ENCODE results near the gene AVEN. TPM values are rescaled to one million over a fixed set of nuclear protein-coding genes. Genes with fewer than 3 reads are reported as not detected.

AVEN gene
- total RNA-seq, 2 experiments from 2014 or later: 6.3 to 13.5 TPM

- Histone ChIP-seq H3K4me2 (ENCODE audit: low read length) (no peak overlapping the region), H3K36me3 (ENCODE audit: insufficient read depth, low read length) (no peaks in the 10 kb centered on the region), H3K9me3 (ENCODE audit: low read length) (no peaks in the 10 kb centered on the region), H3K27ac (ENCODE audit: low read depth, low read length, poor library complexity, severe bottlenecking) (no peak overlapping the region), H4K20me1 (ENCODE audit: insufficient read depth, low read length) (no peaks in the 10 kb centered on the region), H3K9me2 (ENCODE audit: insufficient read depth, low read length) (no peaks in the 10 kb centered on the region), H3K4me3 (ENCODE audit: low read depth, low read length, poor library complexity, severe bottlenecking) (no peak overlapping the region), H2AFZ (ENCODE audit: low read length) (no peak overlapping the region), H3K79me2 (ENCODE audit: insufficient read depth, low read depth, low read length) (no peaks in the 10 kb centered on the region), H3K4me1 (ENCODE audit: insufficient read depth, low read length, poor library complexity, severe bottlenecking) (no peaks in the 10 kb centered on the region)
- TF ChIP-seq, protein P1, sequence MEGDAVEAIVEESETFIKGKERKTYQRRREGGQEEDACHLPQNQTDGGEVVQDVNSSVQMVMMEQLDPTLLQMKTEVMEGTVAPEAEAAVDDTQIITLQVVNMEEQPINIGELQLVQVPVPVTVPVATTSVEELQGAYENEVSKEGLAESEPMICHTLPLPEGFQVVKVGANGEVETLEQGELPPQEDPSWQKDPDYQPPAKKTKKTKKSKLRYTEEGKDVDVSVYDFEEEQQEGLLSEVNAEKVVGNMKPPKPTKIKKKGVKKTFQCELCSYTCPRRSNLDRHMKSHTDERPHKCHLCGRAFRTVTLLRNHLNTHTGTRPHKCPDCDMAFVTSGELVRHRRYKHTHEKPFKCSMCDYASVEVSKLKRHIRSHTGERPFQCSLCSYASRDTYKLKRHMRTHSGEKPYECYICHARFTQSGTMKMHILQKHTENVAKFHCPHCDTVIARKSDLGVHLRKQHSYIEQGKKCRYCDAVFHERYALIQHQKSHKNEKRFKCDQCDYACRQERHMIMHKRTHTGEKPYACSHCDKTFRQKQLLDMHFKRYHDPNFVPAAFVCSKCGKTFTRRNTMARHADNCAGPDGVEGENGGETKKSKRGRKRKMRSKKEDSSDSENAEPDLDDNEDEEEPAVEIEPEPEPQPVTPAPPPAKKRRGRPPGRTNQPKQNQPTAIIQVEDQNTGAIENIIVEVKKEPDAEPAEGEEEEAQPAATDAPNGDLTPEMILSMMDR (conservative IDR thresholded peaks at IDR 0.05; ENCODE audit: low read length): no peak
- no peak for TF ChIP-seq EZH2phosphoT487 (IDR thresholded peaks at IDR 0.05; ENCODE audit: borderline replicate concordance, low read depth, low read length)
- DNase-seq (ENCODE audit: low spot score): no peak
- intact Hi-C loops (cut with micrococcal nuclease; ENCODE audit: unreplicated experiment): no loop called here
- POLR2A ChIA-PET: no interaction called here
- CTCF ChIA-PET (ENCODE audit: unreplicated experiment): interaction anchor here (0.6 kb wide), 1 partner anchor 46 kb away, joined by 4 read pairs; no protein-coding TSS in a partner anchor
- BruUV-seq (replicated peaks): no TSS peak
These were observed 198.4 kb downstream of the AVEN start for GRCh38 chr15:33840615-33841014.

DNA sequence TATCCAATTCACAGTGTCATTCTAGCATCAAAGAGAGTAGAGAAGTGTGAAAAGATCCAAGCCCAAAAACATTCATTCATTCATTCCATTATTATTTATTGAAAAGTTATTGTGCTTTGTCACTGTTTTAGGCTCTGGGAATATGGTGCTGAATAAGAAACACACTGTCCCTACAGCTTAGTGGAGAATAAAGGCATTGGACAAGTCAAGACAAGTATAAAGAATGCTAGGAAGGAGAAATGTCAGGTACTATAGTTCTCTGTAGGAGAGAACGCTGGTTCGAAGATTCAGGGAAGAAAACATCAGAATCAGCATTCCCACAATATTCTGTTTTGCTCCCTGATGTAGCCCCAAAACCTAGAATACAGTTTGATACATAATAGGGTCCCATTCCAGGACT is 199.5 kb downstream of the AVEN start:
- no peaks in the 10 kb centered on the region for H3K4me1 ChIP-seq (ENCODE audit: insufficient read depth, low read length, poor library complexity, severe bottlenecking)
- no peak overlapping the region for H3K27ac ChIP-seq (ENCODE audit: low read depth, low read length, poor library complexity, severe bottlenecking)
- DNase-seq (ENCODE audit: low spot score): no peak
- no TSS peak for BruUV-seq (replicated peaks)
- CTCF ChIA-PET (ENCODE audit: unreplicated experiment): no interaction called here
- intact Hi-C loops (cut with micrococcal nuclease; ENCODE audit: unreplicated experiment): no loop called here
- H3K4me3 ChIP-seq (ENCODE audit: low read depth, low read length, poor library complexity, severe bottlenecking): no peak overlapping the region
- no peaks in the 10 kb centered on the region for H4K20me1 ChIP-seq (ENCODE audit: insufficient read depth, low read length)
- TF ChIP-seq EZH2phosphoT487 (IDR thresholded peaks at IDR 0.05; ENCODE audit: borderline replicate concordance, low read depth, low read length): no peak
- TF ChIP-seq, protein P1 (conservative IDR thresholded peaks at IDR 0.05; ENCODE audit: low read length): no peak
- no peak overlapping the region for H3K4me2 ChIP-seq (ENCODE audit: low read length)
- H3K36me3 ChIP-seq (ENCODE audit: insufficient read depth, low read length): no peaks in the 10 kb centered on the region
- POLR2A ChIA-PET: no interaction called here
- no peaks in the 10 kb centered on the region for H3K9me3 ChIP-seq (ENCODE audit: low read length)
- no peaks in the 10 kb centered on the region for H3K9me2 ChIP-seq (ENCODE audit: insufficient read depth, low read length)
- no peak overlapping the region for H2AFZ ChIP-seq (ENCODE audit: low read length)
- H3K79me2 ChIP-seq (ENCODE audit: insufficient read depth, low read depth, low read length): no peaks in the 10 kb centered on the region

DNA sequence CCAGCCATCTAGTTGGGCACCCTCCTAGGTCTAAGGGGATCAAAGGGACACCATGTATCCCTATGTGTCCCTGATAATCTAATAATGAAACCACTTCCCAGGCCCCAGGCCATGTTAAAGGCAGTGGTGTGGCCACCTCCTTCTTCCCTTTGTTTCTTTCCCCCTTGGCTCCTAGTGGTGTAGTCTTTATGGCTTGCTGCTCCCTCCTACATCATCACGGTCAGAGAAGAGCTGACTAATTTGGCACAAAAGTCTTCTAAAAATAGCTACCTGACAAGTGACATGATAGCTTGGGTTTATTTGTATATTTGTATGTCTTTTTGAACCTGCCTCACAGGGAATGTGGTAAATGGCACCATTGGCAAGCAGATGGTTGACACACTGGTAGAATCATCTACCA is 201.7 kb downstream of the AVEN start:
- no peak for TF ChIP-seq EZH2phosphoT487 (IDR thresholded peaks at IDR 0.05; ENCODE audit: borderline replicate concordance, low read depth, low read length)
- TF ChIP-seq, protein P1 (conservative IDR thresholded peaks at IDR 0.05; ENCODE audit: low read length): no peak
- H2AFZ ChIP-seq (ENCODE audit: low read length): no peak overlapping the region
- no TSS peak for BruUV-seq (replicated peaks)
- H3K4me1 ChIP-seq (ENCODE audit: insufficient read depth, low read length, poor library complexity, severe bottlenecking): no peaks in the 10 kb centered on the region
- intact Hi-C loops (cut with micrococcal nuclease; ENCODE audit: unreplicated experiment): no loop called here
- H3K36me3 ChIP-seq (ENCODE audit: insufficient read depth, low read length): no peaks in the 10 kb centered on the region
- ChIA-PET CTCF (ENCODE audit: unreplicated experiment) (no interaction called here), POLR2A (no interaction called here)
- no peak overlapping the region for H3K4me3 ChIP-seq (ENCODE audit: low read depth, low read length, poor library complexity, severe bottlenecking)
- DNase-seq (ENCODE audit: low spot score): no peak
- H3K27ac ChIP-seq (ENCODE audit: low read depth, low read length, poor library complexity, severe bottlenecking): no peak overlapping the region
- no peaks in the 10 kb centered on the region for H4K20me1 ChIP-seq (ENCODE audit: insufficient read depth, low read length)
- H3K79me2 ChIP-seq (ENCODE audit: insufficient read depth, low read depth, low read length): no peaks in the 10 kb centered on the region
- H3K9me2 ChIP-seq (ENCODE audit: insufficient read depth, low read length): no peaks in the 10 kb centered on the region
- no peaks in the 10 kb centered on the region for H3K9me3 ChIP-seq (ENCODE audit: low read length)
- no peak overlapping the region for H3K4me2 ChIP-seq (ENCODE audit: low read length)
